ENCODE measurements around the gene PIWIL4. TPM values are rescaled to one million over a fixed set of nuclear protein-coding genes. Genes with fewer than 3 reads are reported as not detected.

PIWIL4 gene
- total and polyA plus RNA-seq, 2 of the 8 experiments (the other 6 are each of a cell fraction or from before 2014, with no cell fraction given), result 0.51 to 0.52 TPM

DNA sequence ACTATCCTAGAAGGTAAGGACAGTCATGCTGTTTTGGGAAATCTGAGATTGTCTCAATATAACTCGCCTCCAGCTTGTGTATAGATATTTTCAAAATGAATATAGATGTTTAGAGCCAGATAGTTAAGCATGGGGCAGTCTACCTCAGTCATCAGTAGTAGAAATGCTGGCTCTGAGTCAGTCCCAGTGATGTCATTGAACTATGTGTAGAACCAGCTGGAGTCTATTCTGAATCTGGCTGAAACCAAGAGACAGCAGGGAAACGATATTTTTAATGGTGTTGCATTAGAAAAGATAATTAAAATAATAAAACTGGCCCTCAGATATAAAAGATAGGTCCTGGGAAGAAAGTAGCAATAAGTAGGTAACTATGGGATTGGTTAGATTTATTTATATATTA, 25.9 kb downstream of the PIWIL4 start:
- POLR2A ChIA-PET (ENCODE audit: partially characterized antibody), result no interaction called here
- no peak for TF ChIP-seq BCL11A (IDR thresholded peaks at IDR 0.05; ENCODE audit: low read depth in 2 of 2, low read length in 2 of 2)
- TF ChIP-seq CREB1 (IDR thresholded peaks at IDR 0.05), result no peak
- TF ChIP-seq, protein P1, sequence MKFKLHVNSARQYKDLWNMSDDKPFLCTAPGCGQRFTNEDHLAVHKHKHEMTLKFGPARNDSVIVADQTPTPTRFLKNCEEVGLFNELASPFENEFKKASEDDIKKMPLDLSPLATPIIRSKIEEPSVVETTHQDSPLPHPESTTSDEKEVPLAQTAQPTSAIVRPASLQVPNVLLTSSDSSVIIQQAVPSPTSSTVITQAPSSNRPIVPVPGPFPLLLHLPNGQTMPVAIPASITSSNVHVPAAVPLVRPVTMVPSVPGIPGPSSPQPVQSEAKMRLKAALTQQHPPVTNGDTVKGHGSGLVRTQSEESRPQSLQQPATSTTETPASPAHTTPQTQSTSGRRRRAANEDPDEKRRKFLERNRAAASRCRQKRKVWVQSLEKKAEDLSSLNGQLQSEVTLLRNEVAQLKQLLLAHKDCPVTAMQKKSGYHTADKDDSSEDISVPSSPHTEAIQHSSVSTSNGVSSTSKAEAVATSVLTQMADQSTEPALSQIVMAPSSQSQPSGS (IDR thresholded peaks at IDR 0.05; ENCODE audit: low read length), result no peak
- TF ChIP-seq SAP30 (IDR thresholded peaks at IDR 0.05; ENCODE audit: insufficient read depth, insufficient replicate concordance, low read length), result no peak
- TF ChIP-seq KDM4A (IDR thresholded peaks at IDR 0.05; ENCODE audit: low read depth, low read length, severe bottlenecking), result no peak
- TF ChIP-seq RXRA (IDR thresholded peaks at IDR 0.05; ENCODE audit: insufficient read depth, low read depth, low read length), result no peak
- no peak for TF ChIP-seq CHD1 (IDR thresholded peaks at IDR 0.05; ENCODE audit: low read depth, low read length)
- TF ChIP-seq CTBP2 (IDR thresholded peaks at IDR 0.05; ENCODE audit: borderline replicate concordance, insufficient read depth, insufficient read length, low read length), result no peak
- TF ChIP-seq SP4 (IDR thresholded peaks at IDR 0.05; ENCODE audit: low read length), result no peak
- TF ChIP-seq FOSL1 (IDR thresholded peaks at IDR 0.05; ENCODE audit: insufficient read depth, low read depth, low read length), result no peak

More for the DNA sequence above, 25.9 kb downstream of the PIWIL4 start:
- no peaks in the 10 kb centered on the region; a peak in 2 of 7 replicates for H3K27me3 ChIP-seq (replicated peaks in 1 of 4; ENCODE audit: control insufficient read depth in 3 of 4, extremely low read depth in 1 of 4, insufficient read depth in 3 of 4, low read length in 3 of 4)
- no peak overlapping the region for H3K23ac ChIP-seq (ENCODE audit: insufficient read length)
- H3K79me1 ChIP-seq (ENCODE audit: low read depth, low read length), result no peaks in the 10 kb centered on the region
- H2BK5ac ChIP-seq (ENCODE audit: low read depth, low read length), result no peak overlapping the region
- H3K4me2 ChIP-seq (ENCODE audit: insufficient read depth in 1 of 2, low read depth in 2 of 2, low read length in 2 of 2), result no peak overlapping the region
- FAIRE-seq (no peak), DNase-seq (ENCODE audit: low read depth in 1 of 2, low spot score in 2 of 2) (no peak)
- no peaks in the 10 kb centered on the region for H4K20me1 ChIP-seq (replicated peaks in 1 of 2; ENCODE audit: control insufficient read depth in 1 of 2, insufficient read depth in 2 of 2, low read length in 2 of 2)
- H2BK120ac ChIP-seq (replicated peaks; ENCODE audit: low read depth, low read length), result no peak overlapping the region
- CTCF ChIA-PET (ENCODE audit: partially characterized antibody), result interaction anchor here (1.2 kb wide), 1 partner anchor 48 kb away, joined by 4 read pairs; no protein-coding TSS in a partner anchor
- no peaks in the 10 kb centered on the region for H3K36me3 ChIP-seq (ENCODE audit: control insufficient read depth in 2 of 4, insufficient read depth in 4 of 4, low read length in 3 of 4)
- no peak overlapping the region for H4K5ac ChIP-seq (ENCODE audit: insufficient read length, low read depth, low read length)
- no peak overlapping the region for H3K9ac ChIP-seq (replicated peaks in 1 of 4; ENCODE audit: extremely low read depth in 1 of 4, low read depth in 3 of 4, low read length in 3 of 4)
- H4K8ac ChIP-seq (ENCODE audit: extremely low read depth, insufficient read depth, low read length), result no peak overlapping the region
- no peak overlapping the region for H2AFZ ChIP-seq (ENCODE audit: low read length)
- H3K4me1 ChIP-seq (replicated peaks in 1 of 4; ENCODE audit: control insufficient read depth in 3 of 4, insufficient read depth in 4 of 4, low read length in 3 of 4), result no peaks in the 10 kb centered on the region
- H3K14ac ChIP-seq (ENCODE audit: insufficient read length), result no peak overlapping the region
- H4K91ac ChIP-seq (replicated peaks; ENCODE audit: insufficient read length, low read length), result no peak overlapping the region
- H2AK5ac ChIP-seq (ENCODE audit: low read depth, low read length), result no peak overlapping the region
- H3K79me2 ChIP-seq (ENCODE audit: control insufficient read depth in 1 of 2, insufficient read depth in 2 of 2, low read length in 2 of 2), result no peaks in the 10 kb centered on the region
- no peak overlapping the region for H2BK15ac ChIP-seq (ENCODE audit: low read length)
- no peak overlapping the region for H3K56ac ChIP-seq (replicated peaks; ENCODE audit: insufficient read length, low read depth, low read length)
- H3K18ac ChIP-seq (ENCODE audit: extremely low read depth, low read length), result no peak overlapping the region
- no peak overlapping the region for H2BK12ac ChIP-seq (ENCODE audit: low read depth, low read length)
- H3K4ac ChIP-seq (replicated peaks; ENCODE audit: insufficient read length, low read depth, low read length), result no peak overlapping the region
- no peaks in the 10 kb centered on the region for H3K9me3 ChIP-seq (ENCODE audit: insufficient read depth in 2 of 2, low read depth in 1 of 2, low read length in 1 of 2)
- no peak overlapping the region for H3K4me3 ChIP-seq (ENCODE audit: extremely low read depth in 1 of 4, insufficient read depth in 2 of 4, low read depth in 3 of 4, low read length in 4 of 4)
- no peak overlapping the region for H3K27ac ChIP-seq (ENCODE audit: low read depth, low read length)
- 90% methylated on average over 2 of the region's 2 CpGs; no CpG with 5 or more reads in 1 of the 2 experiments for WGBS, 2 experiments (ENCODE audit: extremely low coverage in 1 of 2, insufficient coverage in 1 of 2, insufficient read length in 1 of 2, insufficient replicate concordance in 2 of 2, low coverage in 1 of 2, low lambda C conversion rate in 2 of 2, missing lambda C conversion rate in 1 of 2)
- no peaks in the 10 kb centered on the region for H3K23me2 ChIP-seq (ENCODE audit: low read depth, low read length)
- no peak overlapping the region for H2BK20ac ChIP-seq (ENCODE audit: low read length)
